Retinal pigment epithelial cell (primary cell): ENCODE measurements around the gene KIAA0232.

Experiments
- DNase-seq: peaks from one replicate; pipeline ENCODE4 v3.0.0-alpha.2; 2010; ENCODE audit warnings: low read depth
- H3K4me3 ChIP-seq: 2 replicates; pipeline ENCODE4 v1.5.1; 2011; ENCODE audit warnings: mild to moderate bottlenecking, low read length, control low read depth, moderate library complexity
- CTCF ChIP-seq: conservative IDR thresholded peaks from 2 replicates; pipeline ENCODE4 v1.5.1; 2011; ENCODE audit warnings: low read depth, low read length, control low read depth, inconsistent platforms

The KIAA0232 gene

GRCh38 chr4:6929812-6930464 lies 147.4 kb downstream of the KIAA0232 start:
- TF ChIP-seq CTCF: no peak
- no peak for DNase-seq
- peak overlapping the region; percentile 29 for H3K4me3 ChIP-seq

DNA sequence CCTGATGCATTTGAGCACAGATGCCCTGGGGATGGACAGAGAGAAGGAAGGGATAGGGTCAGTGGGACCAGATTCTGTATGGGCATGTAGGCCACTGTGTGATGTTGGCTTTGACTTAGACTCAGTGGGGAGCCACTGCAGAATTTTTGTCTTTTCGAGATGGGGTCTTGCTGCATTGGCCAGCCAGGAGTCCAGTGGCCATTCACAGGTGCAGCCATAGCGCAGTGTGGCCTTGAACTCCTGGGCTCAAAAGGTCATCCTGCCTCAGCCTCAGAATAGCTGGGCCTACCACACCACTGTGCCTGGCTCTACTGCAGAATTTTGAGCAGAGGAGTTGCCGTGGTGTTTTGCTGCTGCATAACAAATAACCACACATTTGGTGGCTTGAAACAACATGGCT lies 149.9 kb downstream of the KIAA0232 start:
- H3K4me3 ChIP-seq: no peak overlapping the region
- TF ChIP-seq CTCF: no peak
- DNase-seq: no peak

GRCh38 chr4:6932918-6933317 lies 150.4 kb downstream of the KIAA0232 start:
- no peak for DNase-seq
- TF ChIP-seq CTCF: no peak
- H3K4me3 ChIP-seq: no peak overlapping the region
